H1 (cell line): Measurements from ENCODE around the gene ARHGEF1.

ENCODE experiments used
- EP300 ChIP-seq, 2 experiments: IDR thresholded peaks; 1 replicate in 1 of 2; 2 replicates in 1 of 2; pipeline ENCODE4 v1.6.1; 2011 to 2012; ENCODE audit warnings: low read depth in 2 of 2, low read length in 2 of 2, mild to moderate bottlenecking in 2 of 2, borderline replicate concordance in 1 of 2, inconsistent platforms in 1 of 2, moderate library complexity in 1 of 2
- EZH2 ChIP-seq: fragments of 200-600 bp; sonication (generic); IDR thresholded peaks from 2 replicates; pipeline ENCODE4 v1.7.1; 2012; ENCODE audit warnings: low read depth, mild to moderate bottlenecking, moderate library complexity, low read length, inconsistent platforms; ENCODE audit not compliant: severe bottlenecking
- GABPA ChIP-seq: IDR thresholded peaks from 2 replicates; pipeline ENCODE4 v1.6.1; 2011; ENCODE audit warnings: mild to moderate bottlenecking, low read length, moderate library complexity, borderline replicate concordance; ENCODE audit not compliant: insufficient read depth
- POLR2A ChIP-seq, 2 experiments: IDR thresholded peaks; 1 replicate in 1 of 2; 2 replicates in 1 of 2; pipeline ENCODE4 v1.6.1; 2011; ENCODE audit warnings: low read depth in 2 of 2, low read length in 2 of 2, mild to moderate bottlenecking in 2 of 2; ENCODE audit errors: control extremely low read depth in 1 of 2
- RAD21 ChIP-seq, 2 experiments: IDR thresholded peaks in 1 of 2; conservative IDR thresholded peaks in 1 of 2; 2 replicates each; pipeline ENCODE4 v1.6.1; 2011; ENCODE audit warnings: low read depth in 2 of 2, low read length in 2 of 2, improper control_type of control experiment in 1 of 2, inconsistent platforms in 1 of 2, mild to moderate bottlenecking in 1 of 2, moderate library complexity in 1 of 2
- SIX5 ChIP-seq: IDR thresholded peaks from 2 replicates; pipeline ENCODE4 v1.6.1; 2011; ENCODE audit warnings: mild to moderate bottlenecking, low read depth, low read length
- YY1 ChIP-seq: IDR thresholded peaks from 2 replicates; pipeline ENCODE4 v1.6.1; 2011; ENCODE audit warnings: low read depth, mild to moderate bottlenecking, low read length
- TF ChIP-seq, protein P1 (sequence below), 3 experiments: IDR thresholded peaks; 1 replicate in 2 of 3; 2 replicates in 1 of 3; pipeline versions ENCODE4 v1.5.1 to v1.6.1; 2011; ENCODE audit warnings: low read length in 3 of 3, mild to moderate bottlenecking in 3 of 3, inconsistent platforms in 2 of 3, low read depth in 1 of 3, moderate library complexity in 1 of 3; ENCODE audit not compliant: insufficient read depth in 1 of 3; ENCODE audit errors: control extremely low read depth in 1 of 3

DNA sequence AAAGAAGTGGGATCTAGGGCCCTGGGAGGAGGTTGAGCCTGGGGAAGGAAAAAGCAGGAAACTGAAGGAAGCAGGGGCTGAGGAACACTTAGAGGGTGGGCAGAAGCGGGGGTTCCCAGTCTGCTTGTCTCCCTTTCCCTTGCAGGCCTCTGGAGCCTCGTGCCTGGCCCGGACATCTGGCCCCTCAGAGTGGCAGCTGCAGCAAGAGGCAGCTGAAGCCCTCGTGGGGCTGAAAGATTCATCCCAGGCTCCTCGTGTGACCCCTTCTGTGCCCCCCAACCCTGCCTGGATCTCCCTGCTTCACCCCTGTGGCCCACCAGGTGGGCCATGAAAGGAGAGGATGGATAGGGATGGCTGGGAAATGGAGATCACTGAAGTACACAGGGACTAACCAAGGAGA, 32.6 kb upstream of the ARHGEF1 start:
- TF ChIP-seq EP300 (IDR thresholded peaks at IDR 0.05; ENCODE audit: borderline replicate concordance in 1 of 2, low read depth in 2 of 2, low read length in 2 of 2): no peak
- TF ChIP-seq, protein P1, sequence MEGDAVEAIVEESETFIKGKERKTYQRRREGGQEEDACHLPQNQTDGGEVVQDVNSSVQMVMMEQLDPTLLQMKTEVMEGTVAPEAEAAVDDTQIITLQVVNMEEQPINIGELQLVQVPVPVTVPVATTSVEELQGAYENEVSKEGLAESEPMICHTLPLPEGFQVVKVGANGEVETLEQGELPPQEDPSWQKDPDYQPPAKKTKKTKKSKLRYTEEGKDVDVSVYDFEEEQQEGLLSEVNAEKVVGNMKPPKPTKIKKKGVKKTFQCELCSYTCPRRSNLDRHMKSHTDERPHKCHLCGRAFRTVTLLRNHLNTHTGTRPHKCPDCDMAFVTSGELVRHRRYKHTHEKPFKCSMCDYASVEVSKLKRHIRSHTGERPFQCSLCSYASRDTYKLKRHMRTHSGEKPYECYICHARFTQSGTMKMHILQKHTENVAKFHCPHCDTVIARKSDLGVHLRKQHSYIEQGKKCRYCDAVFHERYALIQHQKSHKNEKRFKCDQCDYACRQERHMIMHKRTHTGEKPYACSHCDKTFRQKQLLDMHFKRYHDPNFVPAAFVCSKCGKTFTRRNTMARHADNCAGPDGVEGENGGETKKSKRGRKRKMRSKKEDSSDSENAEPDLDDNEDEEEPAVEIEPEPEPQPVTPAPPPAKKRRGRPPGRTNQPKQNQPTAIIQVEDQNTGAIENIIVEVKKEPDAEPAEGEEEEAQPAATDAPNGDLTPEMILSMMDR (IDR thresholded peaks at IDR 0.05; ENCODE audit: control extremely low read depth in 1 of 3, insufficient read depth in 1 of 3, low read depth in 1 of 3, low read length in 3 of 3): no peak
- no peak for TF ChIP-seq RAD21 (IDR thresholded peaks at IDR 0.05 in 1 of 2, conservative IDR thresholded peaks at IDR 0.05 in 1 of 2; ENCODE audit: low read depth in 2 of 2, low read length in 2 of 2)
- no peak for TF ChIP-seq POLR2A (IDR thresholded peaks at IDR 0.05; ENCODE audit: control extremely low read depth in 1 of 2, low read depth in 2 of 2, low read length in 2 of 2)
- TF ChIP-seq SIX5: no peak
- TF ChIP-seq YY1: no peak
- TF ChIP-seq GABPA: no peak
- TF ChIP-seq EZH2: no peak
